ENCODE measurements around the gene PPP2R1B. TPM values are rescaled to one million over a fixed set of nuclear protein-coding genes. Genes with fewer than 3 reads are reported as not detected.

Gene PPP2R1B
- polyA plus RNA-seq, 2 of the 4 experiments (the other 2 are of a cell fraction): 18.6 to 24.7 TPM

- H3K9me3 ChIP-seq: no peaks in the 10 kb centered on the region
- ATAC-seq: no peak
- ChIA-PET POLR2A (no interaction called here), CTCF (no interaction called here)
- no peak for TF ChIP-seq EP300 (IDR thresholded peaks at IDR 0.05)
- TF ChIP-seq ZSCAN20 (CRISPR knock-in tag; IDR thresholded peaks at IDR 0.05): no peak
- no peak for TF ChIP-seq EHF (CRISPR knock-in tag; IDR thresholded peaks at IDR 0.05)
- no peak for TF ChIP-seq BHLHE40 (IDR thresholded peaks at IDR 0.05; ENCODE audit: low read depth, low read length)
- no peak for TF ChIP-seq PBX3 (IDR thresholded peaks at IDR 0.05)
- TF ChIP-seq TFCP2L1 (CRISPR knock-in tag; IDR thresholded peaks at IDR 0.05): no peak
- TF ChIP-seq RARB (CRISPR knock-in tag; IDR thresholded peaks at IDR 0.05): no peak
- TF ChIP-seq EHMT2 (IDR thresholded peaks at IDR 0.05; ENCODE audit: low read depth): no peak
- no peak for TF ChIP-seq MAFK (IDR thresholded peaks at IDR 0.05; ENCODE audit: partially characterized antibody)
- no peak for TF ChIP-seq HOXA7 (CRISPR knock-in tag; IDR thresholded peaks at IDR 0.05)
- TF ChIP-seq CHD4 (IDR thresholded peaks at IDR 0.05; ENCODE audit: borderline replicate concordance): no peak
- no peak for TF ChIP-seq HDAC2 (IDR thresholded peaks at IDR 0.05)
- no peak for TF ChIP-seq RNF2 (IDR thresholded peaks at IDR 0.05; ENCODE audit: borderline replicate concordance, low read depth)
- TF ChIP-seq MYC (IDR thresholded peaks at IDR 0.05; ENCODE audit: borderline replicate concordance, low read length): no peak
- FAIRE-seq: no peak
- no peak overlapping the region for H3K27ac ChIP-seq
- H3K4me3 ChIP-seq: no peak overlapping the region
- H3K4me2 ChIP-seq: no peak overlapping the region
- DNase-seq (ENCODE audit: low read depth in 1 of 2, low spot score in 1 of 2): no peak
- peaks cover 19% of the 10 kb centered on the region for H3K4me1 ChIP-seq
- WGBS (ENCODE audit: missing lambda C conversion rate): 96% methylated on average over 2 of the region's 2 CpGs
These were observed 26.9 kb downstream of the PPP2R1B start for GRCh38 chr11:111739299-111739698.

- Histone ChIP-seq H3K9me3 (no peaks in the 10 kb centered on the region), H3K4me2 (no peak overlapping the region), H3K4me1 (peaks cover 28% of the 10 kb centered on the region), H3K27ac (no peak overlapping the region), H3K4me3 (no peak overlapping the region)
- no peak for FAIRE-seq
- ATAC-seq: no peak
- 93% methylated on average over 13 of the region's 14 CpGs for WGBS (ENCODE audit: missing lambda C conversion rate)
- ChIA-PET POLR2A (interaction anchor here (1.1 kb wide), 1 partner anchor 9 kb away, joined by 3 read pairs; no protein-coding TSS in a partner anchor), CTCF (no interaction called here)
- no peak for DNase-seq (ENCODE audit: low read depth in 1 of 2, low spot score in 1 of 2)
- TF ChIP-seq RAD21 (conservative IDR thresholded peaks at IDR 0.05 in 1 of 2, IDR thresholded peaks at IDR 0.05 in 1 of 2) (no peak), EP300 (IDR thresholded peaks at IDR 0.05) (no peak), RFX5 (IDR thresholded peaks at IDR 0.05) (no peak), ZNF302 (CRISPR knock-in tag; IDR thresholded peaks at IDR 0.05) (no peak)
These were observed 28.6 kb downstream of the PPP2R1B start for GRCh38 chr11:111737444-111738210.

GRCh38 chr11:111736621-111737443, 29.4 kb downstream of the PPP2R1B start:
- Histone ChIP-seq H3K4me2 (no peak overlapping the region; the same call in 2 of the 3 replicates), H3K4me1 (peaks cover 29% of the 10 kb centered on the region), H3K9me3 (no peaks in the 10 kb centered on the region), H3K4me3 (no peak overlapping the region), H3K27ac (peak overlapping the region; percentile 51 to 82; a peak in 3 of 6 replicates)
- FAIRE-seq: no peak
- no peak for DNase-seq (ENCODE audit: low read depth in 1 of 2, low spot score in 1 of 2)
- CTCF ChIA-PET: no interaction called here
- POLR2A ChIA-PET: no interaction called here
- 91% methylated on average over 15 of the region's 15 CpGs for WGBS (ENCODE audit: missing lambda C conversion rate)
- no peak for ATAC-seq
- TF ChIP-seq EP300 (IDR thresholded peaks at IDR 0.05) (no peak), ZC3H11A (IDR thresholded peaks at IDR 0.05) (no peak), NFE2L2 (conservative IDR thresholded peaks at IDR 0.05; ENCODE audit: low read length) (no peak), BCL3 (IDR thresholded peaks at IDR 0.05) (no peak), REST (IDR thresholded peaks at IDR 0.05) (no peak), ESRRA (IDR thresholded peaks at IDR 0.05; ENCODE audit: borderline replicate concordance, low read length) (no peak), KDM5A (IDR thresholded peaks at IDR 0.05) (no peak), RCOR1 (IDR thresholded peaks at IDR 0.05; ENCODE audit: low read depth, low read length) (no peak), MAZ (IDR thresholded peaks at IDR 0.05; ENCODE audit: borderline replicate concordance, low read depth, low read length) (no peak), PBX3 (IDR thresholded peaks at IDR 0.05) (no peak), CEBPB (IDR thresholded peaks at IDR 0.05) (no peak), RAD21 (conservative IDR thresholded peaks at IDR 0.05 in 1 of 2, IDR thresholded peaks at IDR 0.05 in 1 of 2) (no peak)

Data from A549 (cell line).